LNCaP clone FGC (cell line): ENCODE results near the gene SCRN1.

ENCODE experiments used
- DNase-seq: peaks from one replicate; pipeline ENCODE4 v3.0.0-alpha.2; 2011; ENCODE audit warnings: low read depth
- H3K4me3 ChIP-seq: 2 replicates; pipeline ENCODE4 v1.5.1; 2011; ENCODE audit warnings: mild to moderate bottlenecking, low read depth, low read length, control low read depth
- TF ChIP-seq, protein P1 (sequence below): IDR thresholded peaks from 2 replicates; pipeline ENCODE4 v1.5.1; 2012; ENCODE audit warnings: mild to moderate bottlenecking; ENCODE audit not compliant: control insufficient read depth, insufficient read depth; ENCODE audit errors: extremely low read depth

Gene SCRN1

DNA sequence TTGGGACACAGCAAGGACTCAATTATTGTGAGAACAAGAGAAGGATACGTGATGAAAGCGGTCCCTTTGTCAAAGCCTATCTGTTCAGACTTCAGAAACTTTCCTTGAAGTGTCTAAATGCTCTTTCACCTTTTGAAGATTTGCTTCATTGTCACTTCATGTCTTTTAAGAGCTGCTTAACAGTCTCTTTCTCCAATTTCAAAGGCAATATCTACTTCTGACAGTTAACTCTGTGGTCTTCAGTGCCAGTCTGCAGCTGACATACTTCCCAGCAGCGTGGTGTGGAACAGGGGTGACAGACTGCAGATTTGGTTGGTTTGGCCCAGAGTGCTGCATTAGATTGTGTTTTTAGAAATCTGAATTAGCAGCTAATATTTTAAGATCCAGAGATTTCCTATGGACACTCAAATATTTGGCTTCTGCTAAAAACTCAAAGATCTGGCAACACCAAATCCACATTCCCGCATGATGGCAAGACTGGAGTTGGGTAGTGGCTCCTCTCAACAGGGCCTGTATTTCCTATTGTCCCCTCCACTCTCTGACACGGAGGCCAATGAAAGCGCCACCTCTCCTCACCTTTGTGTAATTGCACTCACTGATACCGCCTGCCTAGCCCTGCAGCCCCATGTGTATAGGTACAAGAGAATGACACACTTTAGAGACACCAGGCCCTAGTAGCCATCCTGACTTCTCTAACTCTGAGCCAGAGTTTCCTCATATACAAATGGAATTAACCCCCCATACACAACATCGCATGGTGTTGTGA, 11.5 kb downstream of the SCRN1 start:
- H3K4me3 ChIP-seq: no peak overlapping the region
- TF ChIP-seq, protein P1, sequence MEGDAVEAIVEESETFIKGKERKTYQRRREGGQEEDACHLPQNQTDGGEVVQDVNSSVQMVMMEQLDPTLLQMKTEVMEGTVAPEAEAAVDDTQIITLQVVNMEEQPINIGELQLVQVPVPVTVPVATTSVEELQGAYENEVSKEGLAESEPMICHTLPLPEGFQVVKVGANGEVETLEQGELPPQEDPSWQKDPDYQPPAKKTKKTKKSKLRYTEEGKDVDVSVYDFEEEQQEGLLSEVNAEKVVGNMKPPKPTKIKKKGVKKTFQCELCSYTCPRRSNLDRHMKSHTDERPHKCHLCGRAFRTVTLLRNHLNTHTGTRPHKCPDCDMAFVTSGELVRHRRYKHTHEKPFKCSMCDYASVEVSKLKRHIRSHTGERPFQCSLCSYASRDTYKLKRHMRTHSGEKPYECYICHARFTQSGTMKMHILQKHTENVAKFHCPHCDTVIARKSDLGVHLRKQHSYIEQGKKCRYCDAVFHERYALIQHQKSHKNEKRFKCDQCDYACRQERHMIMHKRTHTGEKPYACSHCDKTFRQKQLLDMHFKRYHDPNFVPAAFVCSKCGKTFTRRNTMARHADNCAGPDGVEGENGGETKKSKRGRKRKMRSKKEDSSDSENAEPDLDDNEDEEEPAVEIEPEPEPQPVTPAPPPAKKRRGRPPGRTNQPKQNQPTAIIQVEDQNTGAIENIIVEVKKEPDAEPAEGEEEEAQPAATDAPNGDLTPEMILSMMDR: no peak
- no peak for DNase-seq

- TF ChIP-seq, protein P1: no peak
- DNase-seq: no peak
- H3K4me3 ChIP-seq: no peak overlapping the region
Observed at GRCh38 chr7:29976673-29977415, 12.8 kb downstream of the SCRN1 start.

DNA sequence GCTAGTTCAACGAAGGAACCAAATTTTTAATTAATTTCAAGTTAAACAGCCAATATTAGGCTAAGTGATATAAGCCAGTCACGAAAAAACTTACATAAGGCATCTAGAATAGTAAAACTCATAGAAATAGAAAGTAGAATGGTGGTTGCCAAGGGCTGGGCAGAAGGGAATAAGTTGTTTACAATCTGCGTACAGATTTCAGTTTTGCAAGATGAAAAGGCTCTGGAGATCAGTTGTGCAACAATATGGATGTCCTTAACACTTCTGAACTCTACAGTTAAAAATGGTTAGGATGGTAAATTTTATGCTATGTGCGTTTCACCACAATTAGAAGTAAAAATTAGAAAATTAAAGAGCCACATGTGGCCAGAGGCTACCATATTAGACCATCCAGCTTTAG, 13.3 kb downstream of the SCRN1 start:
- TF ChIP-seq, protein P1: no peak

DNA sequence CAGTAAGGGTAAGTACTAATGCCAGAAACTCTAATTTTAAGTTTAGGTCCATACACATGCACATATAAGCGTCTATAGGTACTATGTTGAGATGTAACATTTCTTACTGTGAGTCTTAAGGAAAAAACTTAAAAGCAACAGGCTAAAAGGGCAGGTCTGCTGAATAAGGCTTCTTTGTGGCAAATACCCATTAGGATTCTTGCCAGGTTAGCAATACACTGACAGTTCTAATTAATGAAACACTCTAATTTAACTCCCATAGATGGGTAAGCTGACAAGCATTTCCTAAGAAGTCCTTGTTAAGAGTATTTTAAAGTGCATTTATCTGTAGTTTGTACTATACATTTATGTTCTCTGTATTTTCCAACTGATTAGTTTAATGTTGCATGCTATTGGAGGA, 14.0 kb downstream of the SCRN1 start:
- TF ChIP-seq, protein P1: no peak
- H3K4me3 ChIP-seq: no peak overlapping the region
- DNase-seq: no peak

More for the DNA sequence above, 13.3 kb downstream of the SCRN1 start:
- DNase-seq: no peak
- no peak overlapping the region for H3K4me3 ChIP-seq

DNA sequence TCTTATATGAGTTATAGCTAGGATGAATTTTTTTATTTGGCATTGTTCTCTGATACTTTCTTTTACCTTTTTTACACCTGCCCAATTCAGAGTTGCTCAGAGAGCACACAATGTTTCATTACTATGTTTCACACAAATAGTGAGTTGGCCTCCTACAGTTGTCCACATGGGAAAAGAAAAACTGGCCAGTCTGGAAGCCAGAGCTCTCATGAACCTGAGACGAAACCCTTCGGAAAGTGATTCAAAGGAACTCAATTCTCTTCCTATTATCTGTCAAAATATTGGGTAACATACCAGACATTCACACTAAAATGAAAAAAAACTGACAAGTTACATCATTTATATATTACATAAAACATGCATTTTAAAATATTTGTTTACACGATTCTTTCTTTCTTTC, 15.3 kb downstream of the SCRN1 start:
- H3K4me3 ChIP-seq: no peak overlapping the region
- TF ChIP-seq, protein P1: no peak
- no peak for DNase-seq

DNA sequence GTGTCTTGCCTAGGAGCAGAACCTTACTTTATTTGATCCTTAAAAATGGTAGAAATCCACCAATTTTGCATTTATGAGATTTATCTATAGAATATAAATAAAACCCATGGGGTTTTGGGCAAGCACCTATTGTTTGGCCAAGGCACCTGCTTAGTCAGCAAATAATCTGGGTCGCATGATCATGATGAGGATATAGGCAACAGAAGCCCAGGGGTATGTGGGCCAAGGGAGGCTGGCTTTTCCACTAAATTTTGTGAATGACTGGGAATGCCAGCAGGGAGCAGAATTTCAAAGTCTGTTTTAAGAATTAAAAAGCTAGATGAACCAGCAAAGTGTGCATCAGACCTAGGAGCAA, 17.3 kb downstream of the SCRN1 start:
- DNase-seq: no peak
- H3K4me3 ChIP-seq: no peak overlapping the region
- TF ChIP-seq, protein P1: no peak
